ENCODE results near the gene HP1BP3.

DNA sequence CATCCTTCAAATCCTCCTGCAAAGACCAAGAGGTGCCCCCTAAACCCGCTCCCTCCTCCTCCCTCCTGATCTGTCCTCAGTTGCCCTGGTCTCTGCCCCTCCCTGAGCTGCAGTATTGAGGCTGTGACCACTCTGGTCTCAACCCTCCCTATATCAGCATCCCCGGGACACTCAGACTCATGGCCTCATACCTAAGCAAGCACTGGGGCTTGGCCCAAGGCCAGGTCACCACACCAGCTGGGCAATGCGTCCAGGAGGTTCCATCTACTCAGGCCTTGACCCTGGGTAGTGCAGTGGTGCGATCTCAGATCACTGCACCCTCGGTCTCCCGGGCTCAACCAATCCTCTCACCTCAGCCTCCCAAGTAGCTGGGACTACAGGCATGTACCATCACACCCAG is 79.0 kb downstream of the HP1BP3 start:
- no peak for TF ChIP-seq POLR2AphosphoS5 (IDR thresholded peaks at IDR 0.05)
- no peak for TF ChIP-seq POLR2A (IDR thresholded peaks at IDR 0.05; ENCODE audit: low read depth)
